ENCODE measurements around the gene TSPAN4. TPM values are rescaled to one million over a fixed set of nuclear protein-coding genes. Genes with fewer than 3 reads are reported as not detected.

The TSPAN4 gene
- total and polyA plus RNA-seq, 10 of the 15 experiments (the other 5 are each of a cell fraction or from before 2014, with no cell fraction given), result 0.37 to 14.0 (median 8.5) TPM; not detected in 1

DNA sequence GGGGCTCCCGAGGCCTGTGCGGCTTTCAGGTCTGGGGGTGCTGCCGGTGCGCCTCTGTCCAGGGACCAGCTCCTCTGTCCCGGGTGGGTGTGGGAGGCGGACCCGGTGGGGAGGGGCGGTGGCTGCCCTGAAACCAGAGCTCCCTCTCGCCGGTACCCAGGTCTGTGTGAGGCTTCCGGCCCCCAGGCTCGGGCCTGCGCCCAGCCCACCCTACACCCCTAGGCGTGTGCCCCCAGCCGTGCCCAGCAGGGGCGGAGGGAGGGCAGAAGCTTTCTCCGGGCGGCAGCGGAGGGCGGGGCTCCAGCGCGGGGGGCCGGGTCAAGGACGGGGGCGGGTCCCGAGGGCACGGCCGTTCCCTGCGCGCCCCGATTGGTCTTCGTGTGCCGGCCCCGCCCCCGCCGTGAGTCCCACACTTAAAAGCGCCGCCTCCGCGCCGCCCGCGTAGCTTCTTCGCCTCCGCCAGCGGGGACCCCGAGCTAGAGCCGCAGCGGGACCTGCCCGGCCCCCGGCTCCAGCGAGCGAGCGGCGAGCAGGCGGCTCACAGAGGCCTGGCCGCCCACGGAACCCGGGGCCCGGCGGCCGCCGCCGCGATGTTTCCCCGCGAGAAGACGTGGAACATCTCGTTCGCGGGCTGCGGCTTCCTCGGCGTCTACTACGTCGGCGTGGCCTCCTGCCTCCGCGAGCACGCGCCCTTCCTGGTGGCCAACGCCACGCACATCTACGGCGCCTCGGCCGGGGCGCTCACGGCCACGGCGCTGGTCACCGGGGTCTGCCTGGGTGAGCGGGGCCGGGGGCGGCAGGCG, 23.3 kb upstream of the TSPAN4 start (continued):
- TF ChIP-seq, protein P1, sequence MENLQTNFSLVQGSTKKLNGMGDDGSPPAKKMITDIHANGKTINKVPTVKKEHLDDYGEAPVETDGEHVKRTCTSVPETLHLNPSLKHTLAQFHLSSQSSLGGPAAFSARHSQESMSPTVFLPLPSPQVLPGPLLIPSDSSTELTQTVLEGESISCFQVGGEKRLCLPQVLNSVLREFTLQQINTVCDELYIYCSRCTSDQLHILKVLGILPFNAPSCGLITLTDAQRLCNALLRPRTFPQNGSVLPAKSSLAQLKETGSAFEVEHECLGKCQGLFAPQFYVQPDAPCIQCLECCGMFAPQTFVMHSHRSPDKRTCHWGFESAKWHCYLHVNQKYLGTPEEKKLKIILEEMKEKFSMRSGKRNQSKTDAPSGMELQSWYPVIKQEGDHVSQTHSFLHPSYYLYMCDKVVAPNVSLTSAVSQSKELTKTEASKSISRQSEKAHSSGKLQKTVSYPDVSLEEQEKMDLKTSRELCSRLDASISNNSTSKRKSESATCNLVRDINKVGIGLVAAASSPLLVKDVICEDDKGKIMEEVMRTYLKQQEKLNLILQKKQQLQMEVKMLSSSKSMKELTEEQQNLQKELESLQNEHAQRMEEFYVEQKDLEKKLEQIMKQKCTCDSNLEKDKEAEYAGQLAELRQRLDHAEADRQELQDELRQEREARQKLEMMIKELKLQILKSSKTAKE (IDR thresholded peaks at IDR 0.05; ENCODE audit: low read depth, poor library complexity, severe bottlenecking), result no peak
- TF ChIP-seq KLF5 (IDR thresholded peaks at IDR 0.05; ENCODE audit: partially characterized antibody) (peak; percentile 64), POLR2AphosphoS5 (IDR thresholded peaks at IDR 0.05; ENCODE audit: low read length) (peak; percentile 86), RFX5 (IDR thresholded peaks at IDR 0.05; ENCODE audit: low read depth, low read length) (no peak), NFIC (IDR thresholded peaks at IDR 0.05; ENCODE audit: low read depth, low read length) (no peak), JUNB (IDR thresholded peaks at IDR 0.05) (no peak), NFYB (IDR thresholded peaks at IDR 0.05; ENCODE audit: insufficient read depth, low read depth, low read length) (peak; percentile 79; the same call in 1 of the 2 replicates), JUND (IDR thresholded peaks at IDR 0.05; ENCODE audit: low read depth, low read length) (no peak), CHD4 (IDR thresholded peaks at IDR 0.05) (no peak), TCF12 (IDR thresholded peaks at IDR 0.05; ENCODE audit: low read depth, low read length) (no peak), SREBF1 (IDR thresholded peaks at IDR 0.05; ENCODE audit: low read length) (no peak), SP1 (IDR thresholded peaks at IDR 0.05; ENCODE audit: low read depth, low read length) (peak; percentile 31), HCFC1 (IDR thresholded peaks at IDR 0.05; ENCODE audit: low read length) (no peak), ZSCAN29 (IDR thresholded peaks at IDR 0.05) (no peak), EGR1 (IDR thresholded peaks at IDR 0.05; ENCODE audit: borderline replicate concordance in 1 of 2, low read depth in 2 of 2, low read length in 2 of 2) (peak in 1 of 2 experiments; percentile 87; a peak in 2 of 3 replicates), HDGF (IDR thresholded peaks at IDR 0.05) (no peak), SUPT20H (IDR thresholded peaks at IDR 0.05; ENCODE audit: borderline replicate concordance, control insufficient read depth, low read depth, low read length) (no peak), ZNF217 (IDR thresholded peaks at IDR 0.05) (no peak), DPF2 (IDR thresholded peaks at IDR 0.05) (peak; percentile 86), CBX3 (IDR thresholded peaks at IDR 0.05; ENCODE audit: borderline replicate concordance, low read depth) (no peak)
- TF ChIP-seq, protein P2, sequence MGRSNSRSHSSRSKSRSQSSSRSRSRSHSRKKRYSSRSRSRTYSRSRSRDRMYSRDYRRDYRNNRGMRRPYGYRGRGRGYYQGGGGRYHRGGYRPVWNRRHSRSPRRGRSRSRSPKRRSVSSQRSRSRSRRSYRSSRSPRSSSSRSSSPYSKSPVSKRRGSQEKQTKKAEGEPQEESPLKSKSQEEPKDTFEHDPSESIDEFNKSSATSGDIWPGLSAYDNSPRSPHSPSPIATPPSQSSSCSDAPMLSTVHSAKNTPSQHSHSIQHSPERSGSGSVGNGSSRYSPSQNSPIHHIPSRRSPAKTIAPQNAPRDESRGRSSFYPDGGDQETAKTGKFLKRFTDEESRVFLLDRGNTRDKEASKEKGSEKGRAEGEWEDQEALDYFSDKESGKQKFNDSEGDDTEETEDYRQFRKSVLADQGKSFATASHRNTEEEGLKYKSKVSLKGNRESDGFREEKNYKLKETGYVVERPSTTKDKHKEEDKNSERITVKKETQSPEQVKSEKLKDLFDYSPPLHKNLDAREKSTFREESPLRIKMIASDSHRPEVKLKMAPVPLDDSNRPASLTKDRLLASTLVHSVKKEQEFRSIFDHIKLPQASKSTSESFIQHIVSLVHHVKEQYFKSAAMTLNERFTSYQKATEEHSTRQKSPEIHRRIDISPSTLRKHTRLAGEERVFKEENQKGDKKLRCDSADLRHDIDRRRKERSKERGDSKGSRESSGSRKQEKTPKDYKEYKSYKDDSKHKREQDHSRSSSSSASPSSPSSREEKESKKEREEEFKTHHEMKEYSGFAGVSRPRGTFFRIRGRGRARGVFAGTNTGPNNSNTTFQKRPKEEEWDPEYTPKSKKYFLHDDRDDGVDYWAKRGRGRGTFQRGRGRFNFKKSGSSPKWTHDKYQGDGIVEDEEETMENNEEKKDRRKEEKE (IDR thresholded peaks at IDR 0.05), result no peak
- TF ChIP-seq, protein P3, sequence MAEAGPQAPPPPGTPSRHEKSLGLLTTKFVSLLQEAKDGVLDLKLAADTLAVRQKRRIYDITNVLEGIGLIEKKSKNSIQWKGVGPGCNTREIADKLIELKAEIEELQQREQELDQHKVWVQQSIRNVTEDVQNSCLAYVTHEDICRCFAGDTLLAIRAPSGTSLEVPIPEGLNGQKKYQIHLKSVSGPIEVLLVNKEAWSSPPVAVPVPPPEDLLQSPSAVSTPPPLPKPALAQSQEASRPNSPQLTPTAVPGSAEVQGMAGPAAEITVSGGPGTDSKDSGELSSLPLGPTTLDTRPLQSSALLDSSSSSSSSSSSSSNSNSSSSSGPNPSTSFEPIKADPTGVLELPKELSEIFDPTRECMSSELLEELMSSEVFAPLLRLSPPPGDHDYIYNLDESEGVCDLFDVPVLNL (IDR thresholded peaks at IDR 0.05; ENCODE audit: low read depth, low read length), result no peak
- TF ChIP-seq, protein P4, sequence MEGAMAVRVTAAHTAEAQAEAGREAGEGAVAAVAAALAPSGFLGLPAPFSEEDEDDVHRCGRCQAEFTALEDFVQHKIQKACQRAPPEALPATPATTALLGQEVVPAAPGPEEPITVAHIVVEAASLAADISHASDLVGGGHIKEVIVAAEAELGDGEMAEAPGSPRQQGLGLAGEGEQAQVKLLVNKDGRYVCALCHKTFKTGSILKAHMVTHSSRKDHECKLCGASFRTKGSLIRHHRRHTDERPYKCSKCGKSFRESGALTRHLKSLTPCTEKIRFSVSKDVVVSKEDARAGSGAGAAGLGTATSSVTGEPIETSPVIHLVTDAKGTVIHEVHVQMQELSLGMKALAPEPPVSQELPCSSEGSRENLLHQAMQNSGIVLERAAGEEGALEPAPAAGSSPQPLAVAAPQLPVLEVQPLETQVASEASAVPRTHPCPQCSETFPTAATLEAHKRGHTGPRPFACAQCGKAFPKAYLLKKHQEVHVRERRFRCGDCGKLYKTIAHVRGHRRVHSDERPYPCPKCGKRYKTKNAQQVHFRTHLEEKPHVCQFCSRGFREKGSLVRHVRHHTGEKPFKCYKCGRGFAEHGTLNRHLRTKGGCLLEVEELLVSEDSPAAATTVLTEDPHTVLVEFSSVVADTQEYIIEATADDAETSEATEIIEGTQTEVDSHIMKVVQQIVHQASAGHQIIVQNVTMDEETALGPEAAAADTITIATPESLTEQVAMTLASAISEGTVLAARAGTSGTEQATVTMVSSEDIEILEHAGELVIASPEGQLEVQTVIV (IDR thresholded peaks at IDR 0.05; ENCODE audit: borderline replicate concordance, partially characterized antibody), result no peak
